Skeletal muscle satellite cell (primary cell): Measurements from ENCODE around the gene CA9.

Source experiments
- H3K27me3 ChIP-seq: 2 replicates; pipeline ENCODE4 v1.7.0; 2013; ENCODE audit warnings: low read length; ENCODE audit not compliant: control insufficient read depth, insufficient read depth
- H3K36me3 ChIP-seq: 2 replicates; pipeline ENCODE4 v1.7.0; 2013; ENCODE audit warnings: mild to moderate bottlenecking, control low read depth, low read length; ENCODE audit not compliant: insufficient read depth
- H3K4me1 ChIP-seq: 2 replicates; pipeline ENCODE4 v1.7.0; 2013; ENCODE audit warnings: low read length; ENCODE audit not compliant: control insufficient read depth, insufficient read depth
- H3K4me2 ChIP-seq: 2 replicates; pipeline ENCODE4 v1.7.0; 2013; ENCODE audit warnings: mild to moderate bottlenecking, low read length
- H3K4me3 ChIP-seq: 2 replicates; pipeline ENCODE4 v1.7.0; 2013; ENCODE audit warnings: low read length
- H3K9ac ChIP-seq: 2 replicates; pipeline ENCODE4 v1.7.0; 2013; ENCODE audit warnings: mild to moderate bottlenecking, low read depth, low read length, moderate library complexity
- H3K9me3 ChIP-seq: replicated peaks from 2 replicates; pipeline ENCODE4 v1.7.0; 2013; ENCODE audit warnings: mild to moderate bottlenecking, control low read depth, low read length

The CA9 gene

DNA sequence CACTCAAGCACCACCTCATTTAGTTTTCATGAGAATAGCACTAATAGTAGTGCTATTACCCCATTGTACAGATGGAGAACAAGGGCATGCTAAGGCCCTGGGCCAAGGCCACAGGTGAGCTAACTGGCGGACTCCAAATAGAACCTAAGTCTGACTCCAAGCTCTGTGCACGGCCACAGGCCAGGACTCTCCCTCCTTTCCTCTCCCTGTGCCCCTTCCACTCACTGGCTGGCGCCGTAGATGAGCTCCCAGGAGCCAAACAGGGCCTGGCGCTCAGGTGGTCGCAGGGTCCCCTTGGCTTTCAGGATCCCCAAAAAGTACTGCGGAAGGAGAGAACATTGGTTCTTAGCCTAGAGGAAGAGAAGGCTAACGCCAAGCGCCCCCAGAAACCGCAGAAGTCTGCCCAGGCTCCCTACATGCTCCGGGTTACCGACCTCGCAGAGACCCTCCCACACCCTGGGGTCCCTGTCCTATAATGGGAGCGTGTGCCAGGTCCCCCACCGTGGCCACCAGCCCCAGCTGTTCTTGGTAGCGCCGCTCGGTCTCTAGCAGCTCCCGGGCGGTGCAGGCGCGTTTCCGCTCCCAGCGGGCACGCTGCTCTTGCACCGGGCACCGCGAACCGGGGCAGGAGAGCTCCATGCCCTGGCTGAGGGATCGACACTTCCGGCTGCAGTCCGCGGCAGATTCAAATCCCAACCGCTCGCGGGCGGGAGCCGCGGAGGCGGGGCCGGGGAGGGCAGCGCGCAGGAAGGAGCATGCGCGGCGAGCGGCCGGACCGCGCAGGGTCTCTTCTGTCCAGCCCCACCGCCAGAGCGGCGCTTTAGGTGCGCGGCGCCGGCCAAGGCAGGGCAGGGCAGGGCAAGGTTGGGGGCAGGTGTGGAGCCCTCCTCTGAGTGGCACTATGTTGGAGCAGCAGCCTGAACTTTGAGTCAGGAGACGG lies 8.9 kb upstream of the CA9 start, which contains the start of gene ARHGEF39:
Gene ARHGEF39, minus strand, starts transcription at position 665 of the 940 bp plus-strand sequence. Its CDS starts 26 bp downstream, at position 639.
- Histone ChIP-seq H3K27me3 (no peaks in the 10 kb centered on the region), H3K9ac (peak within 1 kb of the TSS; percentile 74), H3K36me3 (peaks cover 16% of the 10 kb centered on the region), H3K4me2 (peak within 1 kb of the TSS; percentile 91), H3K9me3 (no peaks in the 10 kb centered on the region), H3K4me1 (peaks cover 32% of the 10 kb centered on the region), H3K4me3 (peak within 1 kb of the TSS; percentile 75)

DNA sequence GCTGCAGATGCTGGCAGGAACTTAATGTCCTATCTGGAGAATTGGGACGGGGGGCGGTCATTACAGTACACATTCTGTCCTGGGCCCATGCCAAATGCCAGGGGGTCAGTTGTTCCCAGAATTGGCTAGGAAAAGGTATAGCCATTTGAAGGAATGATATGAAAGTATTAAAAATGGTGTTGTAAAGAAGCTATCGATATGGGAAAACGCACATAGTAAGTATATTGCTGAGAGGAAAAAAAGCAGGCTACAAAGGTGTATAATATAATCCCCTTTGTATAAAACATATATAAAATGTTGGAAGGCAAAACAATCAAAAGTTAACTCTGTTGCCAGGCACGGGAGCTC lies 8.3 kb upstream of the CA9 start:
- Histone ChIP-seq H3K9ac (peak overlapping the region; percentile 74), H3K4me1 (peaks cover 32% of the 10 kb centered on the region), H3K4me2 (peak overlapping the region; percentile 91), H3K36me3 (peaks cover 11% of the 10 kb centered on the region), H3K9me3 (no peaks in the 10 kb centered on the region), H3K4me3 (peak overlapping the region; percentile 75), H3K27me3 (no peaks in the 10 kb centered on the region)

DNA sequence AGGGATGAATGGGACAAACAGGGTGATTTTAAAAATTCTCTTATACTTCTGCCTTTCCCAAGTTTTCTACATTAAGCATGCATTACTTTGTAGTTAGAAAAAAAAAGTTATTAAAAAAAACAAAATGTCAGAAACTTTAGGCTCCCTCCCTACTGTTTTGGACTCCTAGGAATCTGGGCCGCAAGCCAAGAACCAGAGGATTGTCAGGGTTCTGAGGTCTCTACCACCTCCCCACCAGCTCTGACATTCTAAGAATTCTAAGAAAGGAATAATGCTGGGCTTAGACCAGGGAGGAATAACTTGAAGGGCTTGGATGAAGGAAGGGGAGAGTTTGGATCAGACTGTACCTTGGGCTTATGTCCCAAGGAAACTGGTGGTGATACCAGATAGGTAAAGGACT lies 7.7 kb upstream of the CA9 start:
- peaks cover 26% of the 10 kb centered on the region for H3K4me1 ChIP-seq
- H3K4me3 ChIP-seq = no peak overlapping the region
- peaks cover 7% of the 10 kb centered on the region for H3K36me3 ChIP-seq
- no peaks in the 10 kb centered on the region for H3K27me3 ChIP-seq
- H3K4me2 ChIP-seq = no peak overlapping the region
- no peak overlapping the region for H3K9ac ChIP-seq
- no peaks in the 10 kb centered on the region for H3K9me3 ChIP-seq

DNA sequence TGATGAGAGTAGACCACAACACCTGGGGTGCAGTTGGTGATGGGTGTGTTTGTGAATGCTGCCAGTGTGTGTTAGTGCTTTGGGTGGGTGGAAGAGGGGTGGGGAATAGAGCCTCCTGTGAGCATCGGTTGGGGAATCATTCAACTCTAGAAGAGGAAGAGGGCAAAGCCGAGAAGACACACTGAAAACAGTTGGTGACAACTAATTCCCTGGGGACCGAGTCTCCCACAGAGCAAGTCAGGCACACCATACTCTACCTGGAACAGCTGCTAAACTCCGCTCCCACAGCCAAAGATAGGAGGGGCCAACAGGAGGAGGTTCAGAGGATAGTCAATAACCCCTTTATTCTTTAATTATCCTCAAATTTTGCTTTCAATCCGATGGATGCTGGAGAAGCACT lies 7.2 kb upstream of the CA9 start:
- H3K4me3 ChIP-seq = no peak overlapping the region

DNA sequence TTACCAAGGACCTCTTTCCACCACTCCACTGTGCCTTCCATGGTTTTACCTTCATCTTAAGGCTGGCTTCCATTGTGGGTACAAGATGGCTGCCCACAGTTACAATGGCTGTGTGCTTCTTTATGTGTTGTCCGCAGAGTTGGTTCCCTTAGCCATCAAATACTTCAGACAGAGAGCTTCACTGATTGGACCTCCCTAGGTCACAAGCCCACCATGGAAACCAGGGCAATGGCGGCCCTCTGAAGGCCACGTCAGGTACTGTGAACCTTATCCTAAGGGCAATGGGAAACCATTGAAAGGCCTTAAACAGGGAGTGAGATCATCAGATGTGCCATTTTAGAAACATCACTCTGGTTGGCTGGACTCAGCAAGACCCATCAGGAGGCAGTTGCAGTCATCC lies 5.8 kb upstream of the CA9 start:
- Histone ChIP-seq H3K36me3 (no peaks in the 10 kb centered on the region), H3K4me3 (no peak overlapping the region), H3K9me3 (no peaks in the 10 kb centered on the region), H3K9ac (no peak overlapping the region), H3K4me1 (peaks cover 23% of the 10 kb centered on the region), H3K27me3 (no peaks in the 10 kb centered on the region), H3K4me2 (no peak overlapping the region)

More for the DNA sequence above, 7.2 kb upstream of the CA9 start:
- Histone ChIP-seq H3K4me2 (no peak overlapping the region), H3K9ac (no peak overlapping the region), H3K36me3 (peaks cover 7% of the 10 kb centered on the region), H3K27me3 (no peaks in the 10 kb centered on the region), H3K4me1 (peaks cover 23% of the 10 kb centered on the region), H3K9me3 (no peaks in the 10 kb centered on the region)

DNA sequence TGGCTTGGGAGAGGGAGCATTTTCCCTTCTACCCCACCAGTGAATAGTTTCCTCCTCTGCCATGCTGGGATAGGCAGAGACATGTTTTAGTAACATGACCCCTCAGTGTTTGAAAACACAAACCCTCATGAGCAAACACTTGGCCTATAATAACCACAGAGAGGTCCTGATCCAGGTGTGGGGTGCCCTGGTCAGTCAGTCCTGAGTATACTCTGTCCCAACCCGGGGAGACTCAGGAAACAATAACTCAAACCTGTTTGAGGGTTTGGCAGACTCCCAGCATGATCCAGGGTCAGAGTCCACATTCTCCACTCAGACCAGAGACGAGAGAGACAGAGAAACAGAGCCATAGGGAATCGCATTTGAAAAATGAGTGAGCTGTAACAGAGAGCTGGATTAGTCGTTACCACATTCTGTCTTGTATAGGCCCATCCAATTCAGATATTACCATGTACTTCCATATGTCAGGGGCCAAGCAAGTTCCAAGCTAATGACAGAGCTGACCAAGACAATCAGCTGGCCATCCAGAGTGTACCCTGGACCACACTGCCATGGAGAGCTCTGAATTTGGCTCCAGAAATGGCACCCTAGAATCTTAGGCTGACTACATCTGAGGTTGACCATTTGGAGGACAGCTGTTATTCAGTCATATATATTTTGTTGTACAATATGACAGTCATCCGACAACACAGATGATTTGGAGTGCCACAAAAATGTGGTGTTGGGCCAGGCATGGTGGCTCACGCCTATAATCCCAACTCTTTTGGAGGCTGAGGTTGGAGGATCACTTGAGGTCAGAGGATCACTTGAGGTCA lies 4.2 kb upstream of the CA9 start:
- Histone ChIP-seq H3K36me3 (no peaks in the 10 kb centered on the region), H3K9ac (no peak overlapping the region), H3K4me2 (no peak overlapping the region), H3K4me3 (no peak overlapping the region), H3K4me1 (peaks cover 22% of the 10 kb centered on the region), H3K27me3 (peaks cover 2% of the 10 kb centered on the region), H3K9me3 (no peaks in the 10 kb centered on the region)

DNA sequence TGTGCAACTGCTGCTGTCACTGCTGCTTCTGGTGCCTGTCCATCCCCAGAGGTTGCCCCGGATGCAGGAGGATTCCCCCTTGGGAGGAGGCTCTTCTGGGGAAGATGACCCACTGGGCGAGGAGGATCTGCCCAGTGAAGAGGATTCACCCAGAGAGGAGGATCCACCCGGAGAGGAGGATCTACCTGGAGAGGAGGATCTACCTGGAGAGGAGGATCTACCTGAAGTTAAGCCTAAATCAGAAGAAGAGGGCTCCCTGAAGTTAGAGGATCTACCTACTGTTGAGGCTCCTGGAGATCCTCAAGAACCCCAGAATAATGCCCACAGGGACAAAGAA lies 265 bp downstream of the CA9 start:
- H3K27me3 ChIP-seq = peaks cover 7% of the 10 kb centered on the region
- no peaks in the 10 kb centered on the region for H3K36me3 ChIP-seq
- H3K9ac ChIP-seq = no peak overlapping the region
- H3K4me3 ChIP-seq = no peak overlapping the region
- peaks cover 14% of the 10 kb centered on the region for H3K4me1 ChIP-seq
- H3K4me2 ChIP-seq = no peak overlapping the region
- H3K9me3 ChIP-seq = no peaks in the 10 kb centered on the region

DNA sequence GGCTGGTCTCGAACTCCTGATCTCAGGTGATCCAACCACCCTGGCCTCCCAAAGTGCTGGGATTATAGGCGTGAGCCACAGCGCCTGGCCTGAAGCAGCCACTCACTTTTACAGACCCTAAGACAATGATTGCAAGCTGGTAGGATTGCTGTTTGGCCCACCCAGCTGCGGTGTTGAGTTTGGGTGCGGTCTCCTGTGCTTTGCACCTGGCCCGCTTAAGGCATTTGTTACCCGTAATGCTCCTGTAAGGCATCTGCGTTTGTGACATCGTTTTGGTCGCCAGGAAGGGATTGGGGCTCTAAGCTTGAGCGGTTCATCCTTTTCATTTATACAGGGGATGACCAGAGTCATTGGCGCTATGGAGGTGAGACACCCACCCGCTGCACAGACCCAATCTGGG lies 1.5 kb downstream of the CA9 start:
- H3K4me3 ChIP-seq = peak overlapping the region; percentile 71
- no peak overlapping the region for H3K9ac ChIP-seq
- no peaks in the 10 kb centered on the region for H3K9me3 ChIP-seq
- H3K4me2 ChIP-seq = peak overlapping the region; percentile 92
- H3K4me1 ChIP-seq = peaks cover 14% of the 10 kb centered on the region
- no peaks in the 10 kb centered on the region for H3K36me3 ChIP-seq
- H3K27me3 ChIP-seq = peaks cover 7% of the 10 kb centered on the region

DNA sequence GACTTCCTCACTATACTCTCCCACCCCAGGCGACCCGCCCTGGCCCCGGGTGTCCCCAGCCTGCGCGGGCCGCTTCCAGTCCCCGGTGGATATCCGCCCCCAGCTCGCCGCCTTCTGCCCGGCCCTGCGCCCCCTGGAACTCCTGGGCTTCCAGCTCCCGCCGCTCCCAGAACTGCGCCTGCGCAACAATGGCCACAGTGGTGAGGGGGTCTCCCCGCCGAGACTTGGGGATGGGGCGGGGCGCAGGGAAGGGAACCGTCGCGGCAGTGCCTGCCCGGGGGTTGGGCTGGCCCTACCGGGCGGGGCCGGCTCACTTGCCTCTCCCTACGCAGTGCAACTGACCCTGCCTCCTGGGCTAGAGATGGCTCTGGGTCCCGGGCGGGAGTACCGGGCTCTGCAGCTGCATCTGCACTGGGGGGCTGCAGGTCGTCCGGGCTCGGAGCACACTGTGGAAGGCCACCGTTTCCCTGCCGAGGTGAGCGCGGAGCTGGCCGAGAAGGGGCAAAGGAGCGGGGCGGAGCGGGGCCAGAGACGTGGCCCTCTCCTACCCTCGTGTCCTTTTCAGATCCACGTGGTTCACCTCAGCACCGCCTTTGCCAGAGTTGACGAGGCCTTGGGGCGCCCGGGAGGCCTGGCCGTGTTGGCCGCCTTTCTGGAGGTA lies 2.1 kb downstream of the CA9 start:
- H3K36me3 ChIP-seq = no peaks in the 10 kb centered on the region
- H3K4me1 ChIP-seq = peaks cover 14% of the 10 kb centered on the region
- H3K27me3 ChIP-seq = peaks cover 7% of the 10 kb centered on the region
- peak overlapping the region; percentile 38 for H3K9ac ChIP-seq
- H3K9me3 ChIP-seq = no peaks in the 10 kb centered on the region
- peak overlapping the region; percentile 92 for H3K4me2 ChIP-seq
- H3K4me3 ChIP-seq = peak overlapping the region; percentile 71

DNA sequence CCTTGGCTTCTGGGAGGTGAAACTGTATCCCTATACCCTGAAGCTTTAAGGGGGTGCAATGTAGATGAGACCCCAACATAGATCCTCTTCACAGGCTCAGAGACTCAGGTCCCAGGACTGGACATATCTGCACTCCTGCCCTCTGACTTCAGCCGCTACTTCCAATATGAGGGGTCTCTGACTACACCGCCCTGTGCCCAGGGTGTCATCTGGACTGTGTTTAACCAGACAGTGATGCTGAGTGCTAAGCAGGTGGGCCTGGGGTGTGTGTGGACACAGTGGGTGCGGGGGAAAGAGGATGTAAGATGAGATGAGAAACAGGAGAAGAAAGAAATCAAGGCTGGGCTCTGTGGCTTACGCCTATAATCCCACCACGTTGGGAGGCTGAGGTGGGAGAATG lies 5.4 kb downstream of the CA9 start:
- H3K4me3 ChIP-seq = no peak overlapping the region
- peaks cover 7% of the 10 kb centered on the region for H3K27me3 ChIP-seq
- H3K36me3 ChIP-seq = peaks cover 25% of the 10 kb centered on the region
- H3K9ac ChIP-seq = no peak overlapping the region
- no peak overlapping the region for H3K4me2 ChIP-seq
- H3K9me3 ChIP-seq = no peaks in the 10 kb centered on the region
- H3K4me1 ChIP-seq = peaks cover 35% of the 10 kb centered on the region

DNA sequence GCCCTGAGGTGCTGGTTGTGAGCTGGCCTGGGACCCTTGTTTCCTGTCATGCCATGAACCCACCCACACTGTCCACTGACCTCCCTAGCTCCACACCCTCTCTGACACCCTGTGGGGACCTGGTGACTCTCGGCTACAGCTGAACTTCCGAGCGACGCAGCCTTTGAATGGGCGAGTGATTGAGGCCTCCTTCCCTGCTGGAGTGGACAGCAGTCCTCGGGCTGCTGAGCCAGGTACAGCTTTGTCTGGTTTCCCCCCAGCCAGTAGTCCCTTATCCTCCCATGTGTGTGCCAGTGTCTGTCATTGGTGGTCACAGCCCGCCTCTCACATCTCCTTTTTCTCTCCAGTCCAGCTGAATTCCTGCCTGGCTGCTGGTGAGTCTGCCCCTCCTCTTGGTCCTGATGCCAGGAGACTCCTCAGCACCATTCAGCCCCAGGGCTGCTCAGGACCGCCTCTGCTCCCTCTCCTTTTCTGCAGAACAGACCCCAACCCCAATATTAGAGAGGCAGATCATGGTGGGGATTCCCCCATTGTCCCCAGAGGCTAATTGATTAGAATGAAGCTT lies 6.1 kb downstream of the CA9 start:
- Histone ChIP-seq H3K4me2 (no peak overlapping the region), H3K9ac (no peak overlapping the region), H3K9me3 (no peaks in the 10 kb centered on the region), H3K27me3 (peaks cover 4% of the 10 kb centered on the region), H3K36me3 (peaks cover 32% of the 10 kb centered on the region), H3K4me3 (no peak overlapping the region), H3K4me1 (peaks cover 42% of the 10 kb centered on the region)
